Nephron progenitor cell (in vitro differentiated cells): Measurements from ENCODE around the gene PELI1.

ENCODE experiments used
- DNase-seq: peaks from one replicate; pipeline ENCODE4 v3.0.0; 2021
- H3K27ac Mint-ChIP-seq: 2 replicates; pipeline ENCODE4 v1.8.0; 2021; ENCODE audit warnings: mild to moderate bottlenecking, moderate library complexity, mixed read lengths
- H3K27me3 Mint-ChIP-seq: 2 replicates; pipeline ENCODE4 v1.8.0; 2021; ENCODE audit warnings: mild to moderate bottlenecking, low read depth, mixed read lengths; ENCODE audit not compliant: poor library complexity
- H3K36me3 Mint-ChIP-seq: 2 replicates; pipeline ENCODE4 v1.8.0; 2021; ENCODE audit warnings: low read depth, mixed read lengths
- H3K4me1 Mint-ChIP-seq: 2 replicates; pipeline ENCODE4 v1.8.0; 2021; ENCODE audit warnings: mixed read lengths
- H3K4me3 Mint-ChIP-seq: 2 replicates; pipeline ENCODE4 v1.8.0; 2021; ENCODE audit warnings: mild to moderate bottlenecking, moderate library complexity, mixed read lengths
- H3K9me3 Mint-ChIP-seq: 2 replicates; pipeline ENCODE4 v1.8.0; 2021; ENCODE audit warnings: mild to moderate bottlenecking, moderate library complexity, mixed read lengths
- CTCF ChIP-seq: fragments of 200-600 bp; sonication (generic); IDR thresholded peaks from 2 replicates; pipeline ENCODE4 v1.5.0; 2021; ENCODE audit warnings: antibody characterized with exemption

PELI1 gene

GRCh38 chr2:64114063-64114911 is 29.9 kb downstream of the PELI1 start:
- Mint-ChIP-seq H3K4me3 (no peak overlapping the region), H3K36me3 (peaks cover 5% of the 10 kb centered on the region), H3K27me3 (no peaks in the 10 kb centered on the region), H3K9me3 (no peaks in the 10 kb centered on the region), H3K4me1 (peaks cover 22% of the 10 kb centered on the region), H3K27ac (peak overlapping the region; percentile 6)
- TF ChIP-seq CTCF = no peak
- no peak for DNase-seq

GRCh38 chr2:64112016-64112415 is 32.2 kb downstream of the PELI1 start:
- no peak for DNase-seq
- peaks cover 16% of the 10 kb centered on the region for H3K36me3 Mint-ChIP-seq
- no peaks in the 10 kb centered on the region for H3K9me3 Mint-ChIP-seq
- no peak for TF ChIP-seq CTCF
- H3K4me3 Mint-ChIP-seq = no peak overlapping the region
- H3K4me1 Mint-ChIP-seq = peaks cover 21% of the 10 kb centered on the region
- H3K27ac Mint-ChIP-seq = no peak overlapping the region
- H3K27me3 Mint-ChIP-seq = no peaks in the 10 kb centered on the region

- DNase-seq = no peak
- peaks cover 21% of the 10 kb centered on the region for H3K36me3 Mint-ChIP-seq
- no peak overlapping the region for H3K4me3 Mint-ChIP-seq
- no peaks in the 10 kb centered on the region for H3K9me3 Mint-ChIP-seq
- no peak for TF ChIP-seq CTCF
- H3K4me1 Mint-ChIP-seq = peaks cover 19% of the 10 kb centered on the region
- no peaks in the 10 kb centered on the region for H3K27me3 Mint-ChIP-seq
- H3K27ac Mint-ChIP-seq = no peak overlapping the region
Measured at GRCh38 chr2:64111426-64111825, 32.8 kb downstream of the PELI1 start.

GRCh38 chr2:64108666-64109241 is 35.5 kb downstream of the PELI1 start:
- Mint-ChIP-seq H3K27ac (no peak overlapping the region), H3K27me3 (no peaks in the 10 kb centered on the region), H3K36me3 (peaks cover 35% of the 10 kb centered on the region), H3K4me3 (no peak overlapping the region), H3K9me3 (no peaks in the 10 kb centered on the region), H3K4me1 (no peaks in the 10 kb centered on the region)
- TF ChIP-seq CTCF = no peak
- DNase-seq = no peak

GRCh38 chr2:64106481-64106880 is 37.7 kb downstream of the PELI1 start:
- no peaks in the 10 kb centered on the region for H3K9me3 Mint-ChIP-seq
- H3K4me1 Mint-ChIP-seq = no peaks in the 10 kb centered on the region
- peaks cover 35% of the 10 kb centered on the region for H3K36me3 Mint-ChIP-seq
- no peak for TF ChIP-seq CTCF
- no peak overlapping the region for H3K27ac Mint-ChIP-seq
- H3K4me3 Mint-ChIP-seq = no peak overlapping the region
- no peaks in the 10 kb centered on the region for H3K27me3 Mint-ChIP-seq
- no peak for DNase-seq
